Stimulated activated memory B cell treated with anti-CD40 and anti-IgM and Interleukin-4, amounts not matched to agents 10 μg/mL and 1 μg/mL and 100 μg/mL, for 72 hours (primary cell): ENCODE measurements around the gene EIF4G2.
"Not testable (repeated sequence)": the region's sequence is repeated elsewhere in the genome, so short reads cannot be mapped to it uniquely, and the experiment has no call there.

ENCODE experiments used
- ATAC-seq: fragments of 150-1000 bp; cut with Tn5 transposase; 2 replicates; pipeline ENCODE4 v1.10.0; 2021
- H3K27ac Mint-ChIP-seq: one replicate; pipeline ENCODE4 v1.8.0; 2022; ENCODE audit warnings: mild to moderate bottlenecking, mixed read lengths
- H3K27me3 Mint-ChIP-seq: one replicate; pipeline ENCODE4 v1.8.0; 2022; ENCODE audit warnings: mixed read lengths
- H3K36me3 Mint-ChIP-seq: one replicate; pipeline ENCODE4 v1.8.0; 2022; ENCODE audit warnings: mixed read lengths
- H3K4me1 Mint-ChIP-seq: one replicate; pipeline ENCODE4 v1.8.0; 2022; ENCODE audit warnings: mixed read lengths
- H3K4me3 Mint-ChIP-seq: one replicate; pipeline ENCODE4 v1.8.0; 2022; ENCODE audit warnings: mild to moderate bottlenecking, moderate library complexity, mixed read lengths
- H3K9me3 Mint-ChIP-seq: one replicate; pipeline ENCODE4 v1.8.0; 2022; ENCODE audit warnings: mixed read lengths

Gene EIF4G2

DNA sequence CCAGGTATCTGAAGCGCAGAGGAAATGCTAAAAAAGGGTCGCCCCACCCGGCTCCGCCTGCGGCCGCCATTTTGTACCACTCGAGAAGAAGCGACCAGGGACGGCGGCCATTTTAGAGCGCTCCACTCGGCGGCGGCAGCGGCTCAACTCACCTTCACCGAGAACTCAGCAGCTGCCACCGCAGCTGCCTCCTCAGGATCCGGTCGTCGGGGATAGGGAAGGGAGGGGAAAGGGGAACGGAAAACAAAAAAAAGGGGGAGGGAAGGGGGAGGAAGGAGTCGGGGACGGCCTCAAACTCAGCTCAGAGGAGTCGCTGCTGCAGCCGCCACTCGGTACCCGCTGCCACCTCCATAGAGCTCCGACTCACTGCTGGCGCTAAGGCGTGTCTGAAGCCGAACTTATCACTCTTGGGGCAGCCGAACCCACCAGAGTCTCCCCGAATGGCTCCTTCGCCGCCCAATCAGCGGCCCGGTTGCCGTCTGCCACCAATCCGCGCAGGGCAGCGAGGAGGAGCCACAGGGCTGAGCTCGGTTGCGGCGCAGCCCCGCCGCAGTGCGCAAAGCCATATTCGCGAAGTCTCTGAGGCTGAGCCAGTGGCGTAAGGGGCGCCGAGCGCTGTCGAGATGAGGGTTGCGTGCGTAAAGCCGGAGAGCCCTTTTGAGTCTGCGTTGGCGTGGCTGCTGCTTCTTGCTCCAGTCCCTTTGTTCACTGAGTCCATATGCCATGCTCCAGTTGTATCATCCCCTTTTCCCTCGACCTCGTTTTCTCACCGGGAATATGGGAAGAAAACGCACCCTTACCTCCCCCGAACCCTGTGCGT lies at the start of gene EIF4G2:
Gene EIF4G2, minus strand, starts transcription at position 374 of the 820 bp plus-strand sequence.
- peak; percentile 99 for ATAC-seq
- peaks cover 35% of the 10 kb centered on the region for H3K4me1 Mint-ChIP-seq
- H3K27me3 Mint-ChIP-seq = no peaks in the 10 kb centered on the region
- peak within 1 kb of the TSS; percentile 96 for H3K4me3 Mint-ChIP-seq
- H3K36me3 Mint-ChIP-seq = peaks cover 48% of the 10 kb centered on the region
- no peaks in the 10 kb centered on the region for H3K9me3 Mint-ChIP-seq
- H3K27ac Mint-ChIP-seq = peak within 1 kb of the TSS; percentile 100

DNA sequence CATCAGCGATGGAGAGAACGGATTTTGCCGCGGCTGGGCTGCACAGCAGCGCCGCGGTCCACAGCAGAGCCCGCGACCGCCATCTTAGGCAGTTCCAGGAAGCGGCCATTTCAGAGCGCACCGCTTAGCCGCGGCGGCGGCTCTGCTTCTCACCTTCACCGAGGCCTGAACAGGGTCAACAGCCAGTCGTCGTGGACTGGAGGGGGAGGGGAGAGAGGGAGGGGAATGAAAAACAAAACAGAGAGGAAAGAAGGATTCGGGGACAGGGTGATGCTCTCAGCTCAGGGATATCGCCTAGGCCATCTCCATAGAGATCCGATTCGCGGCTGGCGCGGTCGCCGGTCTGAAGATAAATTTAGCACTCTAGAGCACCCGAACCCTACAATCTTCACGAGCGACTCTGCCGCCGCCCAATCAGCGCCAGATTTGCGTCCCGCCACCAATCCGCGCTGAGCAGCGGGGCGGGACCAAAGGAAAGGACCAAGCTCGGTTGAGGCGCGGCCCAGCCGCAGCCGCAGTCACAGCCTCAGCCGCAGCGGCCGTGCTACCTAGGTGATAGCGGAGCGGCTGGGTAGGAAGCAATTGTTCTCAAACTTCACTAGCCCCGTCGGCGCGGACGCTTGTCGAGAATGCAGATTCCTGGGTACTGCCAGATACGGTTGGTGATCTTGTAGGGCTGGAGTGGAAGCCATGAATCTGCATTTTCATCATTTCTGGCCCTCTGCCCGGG lies 49.1 kb upstream of the EIF4G2 start, which contains the start of gene ZBED5:
Gene ZBED5, minus strand, starts transcription at position 345 of the 730 bp plus-strand sequence. CDS start 3,108 bp downstream, outside the sequence.
- peak within 1 kb of the TSS; percentile 99 for H3K4me3 Mint-ChIP-seq
- H3K4me1 Mint-ChIP-seq = peaks cover 34% of the 10 kb centered on the region
- no peaks in the 10 kb centered on the region for H3K27me3 Mint-ChIP-seq
- H3K27ac Mint-ChIP-seq = peak within 1 kb of the TSS; percentile 100
- ATAC-seq = peak; percentile 97
- H3K36me3 Mint-ChIP-seq = peaks cover 24% of the 10 kb centered on the region
- H3K9me3 Mint-ChIP-seq = no peaks in the 10 kb centered on the region

DNA sequence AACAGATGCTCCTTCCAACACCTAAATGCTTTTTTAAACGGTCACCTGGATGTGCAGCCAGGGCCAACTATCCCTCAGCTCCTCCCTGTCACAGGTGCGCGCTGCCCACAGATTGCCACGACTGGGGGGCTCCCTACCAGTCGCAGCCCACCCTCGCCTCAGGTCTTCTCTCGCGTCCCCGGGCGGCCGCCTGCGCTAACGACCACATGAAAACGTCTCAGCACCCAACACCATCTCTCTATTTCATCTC lies 48.7 kb upstream of the EIF4G2 start:
- peaks cover 29% of the 10 kb centered on the region for H3K36me3 Mint-ChIP-seq
- peaks cover 32% of the 10 kb centered on the region for H3K4me1 Mint-ChIP-seq
- no peaks in the 10 kb centered on the region for H3K9me3 Mint-ChIP-seq
- H3K27ac Mint-ChIP-seq = peak overlapping the region; percentile 100
- H3K27me3 Mint-ChIP-seq = no peaks in the 10 kb centered on the region
- peak; percentile 31 for ATAC-seq
- peak overlapping the region; percentile 99 for H3K4me3 Mint-ChIP-seq

DNA sequence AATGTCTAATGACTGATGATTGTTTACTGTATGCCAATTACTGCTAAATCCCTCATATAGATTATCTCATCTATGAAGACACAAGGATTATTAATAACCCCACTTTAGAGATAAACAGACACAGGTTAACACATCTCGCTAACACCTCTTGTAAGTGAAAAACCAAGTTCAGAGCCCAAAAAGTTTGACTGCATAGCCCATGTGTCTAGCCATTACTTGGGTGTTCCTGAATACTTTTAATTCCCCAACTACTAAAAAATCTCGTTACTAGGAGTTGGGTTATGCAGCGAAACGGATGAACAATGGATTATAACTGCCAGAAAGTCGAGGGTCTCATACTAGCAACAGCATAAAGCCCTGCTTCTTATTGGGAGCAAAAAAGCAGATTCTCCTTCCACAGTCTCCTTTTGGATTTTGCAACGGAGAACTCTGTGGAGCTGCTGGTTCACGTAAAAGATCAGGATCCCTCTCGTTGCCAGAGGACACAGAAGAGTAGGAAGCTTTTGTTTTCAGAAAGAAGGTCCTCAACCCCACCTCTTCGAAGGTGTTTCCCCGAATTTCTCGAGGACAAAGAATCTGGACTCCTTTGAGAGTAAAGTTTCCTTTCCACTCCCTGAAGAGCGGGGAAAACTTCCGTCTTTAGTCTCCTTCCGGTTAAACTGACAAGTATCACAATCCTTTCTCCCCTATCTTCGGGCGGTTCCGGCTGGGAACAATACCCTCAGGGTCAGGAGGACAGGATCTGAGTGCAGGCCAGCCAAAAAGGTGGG lies 48.1 kb upstream of the EIF4G2 start:
- peak overlapping the region; percentile 100 for H3K27ac Mint-ChIP-seq
- ATAC-seq = no peak
- H3K36me3 Mint-ChIP-seq = peaks cover 34% of the 10 kb centered on the region
- no peaks in the 10 kb centered on the region for H3K27me3 Mint-ChIP-seq
- peak overlapping the region; percentile 99 for H3K4me3 Mint-ChIP-seq
- H3K4me1 Mint-ChIP-seq = peaks cover 37% of the 10 kb centered on the region
- H3K9me3 Mint-ChIP-seq = no peaks in the 10 kb centered on the region

DNA sequence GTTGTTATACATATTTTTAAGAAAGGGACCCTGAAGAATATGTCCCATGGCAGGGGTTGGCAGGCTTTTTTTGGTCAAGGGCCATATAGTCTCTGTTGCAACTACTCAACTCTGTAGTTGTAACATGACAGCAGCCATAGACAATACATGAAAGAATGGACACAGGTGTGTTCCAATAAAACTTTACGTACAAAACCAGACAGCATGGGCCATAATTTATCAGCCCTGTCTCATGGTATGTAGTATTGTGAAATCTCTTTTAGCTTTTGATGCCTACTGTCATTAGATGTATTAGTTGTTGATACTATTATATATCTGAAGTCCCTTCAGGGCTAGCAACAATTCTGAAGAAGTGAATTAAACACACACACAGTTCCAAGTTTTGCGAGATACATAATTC lies 46.6 kb upstream of the EIF4G2 start:
- Mint-ChIP-seq H3K9me3 (no peaks in the 10 kb centered on the region), H3K4me3 (no peak overlapping the region), H3K4me1 (peaks cover 36% of the 10 kb centered on the region), H3K27ac (no peak overlapping the region), H3K36me3 (peaks cover 37% of the 10 kb centered on the region), H3K27me3 (no peaks in the 10 kb centered on the region)
- ATAC-seq = no peak

DNA sequence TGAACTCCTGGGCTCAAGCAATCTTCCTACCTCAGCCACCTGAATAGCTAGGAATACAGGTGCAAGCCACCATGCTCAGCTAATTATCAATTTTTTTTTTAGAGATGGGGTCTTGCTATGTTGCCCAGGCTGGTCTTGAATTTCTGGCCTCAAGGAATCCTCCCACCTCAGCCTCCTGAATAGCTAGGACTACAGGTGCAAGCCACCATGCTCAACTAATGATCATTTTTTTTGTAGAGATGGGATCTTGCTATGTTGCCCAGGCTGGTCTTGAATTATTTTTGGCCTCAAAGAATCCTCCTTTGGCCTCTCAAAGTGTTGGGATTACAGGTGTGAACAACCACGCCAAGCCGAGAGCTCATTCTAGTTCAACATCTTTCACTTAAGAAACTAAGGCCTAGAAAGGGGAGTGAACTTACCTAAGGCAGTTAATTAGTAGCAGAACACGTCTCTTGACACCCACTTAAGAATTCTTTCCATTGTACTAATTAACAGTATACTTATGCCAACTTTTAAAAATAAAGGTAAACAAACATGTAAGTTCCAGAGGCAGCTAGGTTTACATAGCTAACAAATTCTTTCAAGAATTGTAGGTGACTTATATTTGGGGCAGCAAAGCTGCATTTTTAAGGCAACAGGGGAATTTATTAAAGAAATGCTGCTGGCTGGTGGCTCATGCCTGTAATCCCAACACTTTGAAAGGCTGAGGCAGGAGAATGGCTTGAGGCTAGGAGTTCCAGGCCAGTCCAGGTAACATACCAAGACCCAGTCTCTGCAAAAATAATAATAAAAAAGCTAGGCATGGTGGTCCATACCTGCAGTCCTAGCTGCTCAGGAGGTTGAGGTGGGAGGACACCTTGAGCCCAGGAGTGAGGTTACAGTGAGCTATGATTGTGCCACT lies 39.5 kb upstream of the EIF4G2 start:
- ATAC-seq = no peak
- Mint-ChIP-seq H3K9me3 (no peaks in the 10 kb centered on the region), H3K36me3 (peaks cover 22% of the 10 kb centered on the region), H3K4me1 (peaks cover 15% of the 10 kb centered on the region), H3K27ac (no peak overlapping the region), H3K27me3 (no peaks in the 10 kb centered on the region), H3K4me3 (no peak overlapping the region)

DNA sequence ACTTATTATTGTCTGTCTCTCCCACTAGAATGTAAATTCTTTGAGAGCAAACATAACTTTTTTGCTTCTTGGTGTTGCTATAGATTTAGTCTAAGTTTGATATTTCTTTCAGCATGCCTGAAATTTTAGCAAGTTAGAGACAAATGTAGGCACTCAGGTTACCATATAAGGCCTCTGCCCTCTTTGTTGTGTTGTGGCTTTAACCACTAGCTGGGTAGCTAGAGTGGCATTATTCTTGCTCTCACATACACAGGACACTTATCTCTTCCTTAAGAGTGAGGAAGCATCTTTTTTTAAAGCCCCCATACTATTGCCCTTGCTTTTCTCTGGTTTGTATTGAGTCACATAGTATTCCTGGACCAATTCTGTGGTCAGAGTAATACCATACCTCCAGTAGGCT lies 37.9 kb upstream of the EIF4G2 start:
- H3K9me3 Mint-ChIP-seq = no peaks in the 10 kb centered on the region
- no peak overlapping the region for H3K4me3 Mint-ChIP-seq
- H3K27ac Mint-ChIP-seq = no peak overlapping the region
- no peak for ATAC-seq
- peaks cover 7% of the 10 kb centered on the region for H3K36me3 Mint-ChIP-seq
- H3K27me3 Mint-ChIP-seq = no peaks in the 10 kb centered on the region
- peaks cover 6% of the 10 kb centered on the region for H3K4me1 Mint-ChIP-seq

DNA sequence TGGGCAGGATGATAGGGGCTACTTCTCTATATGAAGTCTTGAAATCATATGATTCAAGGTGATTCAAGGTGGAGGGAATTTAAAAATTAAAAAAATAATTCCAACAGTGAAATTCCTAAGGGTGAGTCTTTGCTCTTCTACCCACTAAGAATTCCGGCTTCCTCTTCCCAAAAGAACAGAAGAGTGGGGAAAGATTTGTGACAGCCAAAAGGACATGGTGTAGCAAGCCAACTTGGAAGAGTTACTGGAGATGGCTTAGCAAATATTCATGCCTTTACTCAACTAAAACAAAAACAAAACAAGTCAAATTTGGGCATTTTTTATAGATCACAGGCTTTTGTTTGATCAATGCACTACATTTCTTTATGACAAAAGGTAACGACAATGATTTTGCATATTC lies 36.9 kb upstream of the EIF4G2 start:
- no peak for ATAC-seq
- Mint-ChIP-seq H3K27ac (no peak overlapping the region), H3K4me3 (no peak overlapping the region), H3K4me1 (peaks cover 16% of the 10 kb centered on the region), H3K36me3 (peaks cover 6% of the 10 kb centered on the region), H3K9me3 (no peaks in the 10 kb centered on the region), H3K27me3 (no peaks in the 10 kb centered on the region)

DNA sequence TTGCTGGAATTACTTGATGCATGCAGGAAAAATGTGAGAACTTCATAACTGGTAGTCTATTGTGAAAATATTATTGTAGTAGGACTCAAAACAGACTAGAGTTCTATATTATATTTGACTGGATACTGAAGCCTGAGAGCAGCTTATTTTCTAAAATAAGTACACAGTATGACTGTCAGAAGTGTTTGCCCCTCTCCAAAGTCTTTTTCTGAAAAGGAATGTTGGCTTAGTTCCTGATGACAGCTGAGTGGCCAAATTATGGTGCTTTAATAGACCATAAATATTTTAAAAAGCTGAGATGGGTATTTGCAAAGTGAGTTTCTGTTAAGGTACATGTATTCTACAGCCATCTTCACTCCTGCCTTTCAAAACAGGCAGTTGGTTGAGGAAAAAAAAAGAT lies 36.1 kb upstream of the EIF4G2 start:
- Mint-ChIP-seq H3K4me3 (no peak overlapping the region), H3K27me3 (no peaks in the 10 kb centered on the region), H3K4me1 (peaks cover 16% of the 10 kb centered on the region)

DNA sequence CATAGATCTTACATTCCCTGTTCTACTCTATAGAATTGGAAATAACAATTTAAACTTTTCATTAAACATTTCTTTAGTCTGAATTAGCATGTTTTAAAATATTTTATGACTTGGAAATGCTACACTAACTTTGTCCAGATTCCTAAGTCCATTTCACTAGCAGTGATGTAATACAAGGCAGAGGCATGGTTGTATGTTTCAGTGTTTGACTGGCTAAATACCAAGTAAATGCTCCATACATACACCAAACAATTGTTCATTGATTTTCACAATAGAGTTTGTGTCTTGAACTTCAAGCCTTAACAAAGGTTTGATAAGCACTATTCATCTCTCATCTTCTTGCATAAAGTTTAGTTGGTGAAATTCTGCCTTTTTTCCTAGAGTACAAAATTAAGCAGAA lies 35.6 kb upstream of the EIF4G2 start:
- Mint-ChIP-seq H3K4me3 (no peak overlapping the region), H3K27me3 (no peaks in the 10 kb centered on the region), H3K4me1 (peaks cover 16% of the 10 kb centered on the region), H3K27ac (no peak overlapping the region), H3K9me3 (no peaks in the 10 kb centered on the region), H3K36me3 (peaks cover 6% of the 10 kb centered on the region)
- ATAC-seq = no peak

More for the DNA sequence above, 36.1 kb upstream of the EIF4G2 start:
- Mint-ChIP-seq H3K9me3 (no peaks in the 10 kb centered on the region), H3K27ac (no peak overlapping the region), H3K36me3 (peaks cover 6% of the 10 kb centered on the region)
- ATAC-seq = no peak

DNA sequence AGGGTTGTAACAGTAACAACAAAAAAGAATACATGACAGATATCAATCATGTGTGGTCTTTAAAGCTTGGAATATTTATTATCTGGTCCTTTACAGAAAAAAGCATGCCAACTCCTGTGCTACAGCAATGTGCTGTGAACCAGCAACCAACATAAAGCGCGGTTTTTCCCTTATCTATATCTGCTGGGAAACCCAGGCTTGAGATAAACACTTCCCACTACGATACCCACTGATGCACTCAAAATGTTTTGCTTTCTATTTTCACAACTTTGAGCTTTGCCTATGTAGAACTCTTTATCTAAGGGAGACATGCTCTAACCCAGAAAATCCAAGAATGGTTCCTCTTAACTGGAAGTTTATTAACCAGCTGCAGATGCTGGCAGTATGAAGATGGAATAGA lies 30.2 kb upstream of the EIF4G2 start:
- Mint-ChIP-seq H3K4me3 (no peak overlapping the region), H3K4me1 (peaks cover 10% of the 10 kb centered on the region)

DNA sequence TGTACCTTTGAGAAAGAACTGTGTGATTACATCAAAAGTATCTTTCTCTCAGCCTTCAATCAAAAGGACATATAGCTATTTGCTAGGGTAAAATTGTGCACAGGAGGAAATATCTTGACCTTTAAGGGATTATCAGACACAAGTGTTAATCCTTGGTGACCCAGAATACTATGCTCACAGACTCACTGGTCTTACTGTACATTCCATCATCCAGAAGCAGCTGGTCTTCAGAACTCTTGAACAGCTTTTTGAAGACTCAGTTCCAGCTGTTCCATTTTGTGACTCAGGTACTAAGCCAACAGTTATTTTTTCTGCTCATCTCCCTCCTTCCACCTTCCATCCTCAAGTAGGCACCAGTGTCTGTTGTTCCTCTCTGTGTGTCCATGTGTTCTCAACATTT lies 29.4 kb upstream of the EIF4G2 start:
- Mint-ChIP-seq H3K4me1 (peaks cover 10% of the 10 kb centered on the region), H3K9me3 (no peaks in the 10 kb centered on the region), H3K27ac (no peak overlapping the region), H3K4me3 (no peak overlapping the region), H3K36me3 (no peaks in the 10 kb centered on the region), H3K27me3 (no peaks in the 10 kb centered on the region)
- ATAC-seq = no peak

More for the DNA sequence above, 30.2 kb upstream of the EIF4G2 start:
- no peaks in the 10 kb centered on the region for H3K36me3 Mint-ChIP-seq
- H3K27ac Mint-ChIP-seq = no peak overlapping the region
- H3K9me3 Mint-ChIP-seq = no peaks in the 10 kb centered on the region
- no peak for ATAC-seq
- H3K27me3 Mint-ChIP-seq = no peaks in the 10 kb centered on the region

DNA sequence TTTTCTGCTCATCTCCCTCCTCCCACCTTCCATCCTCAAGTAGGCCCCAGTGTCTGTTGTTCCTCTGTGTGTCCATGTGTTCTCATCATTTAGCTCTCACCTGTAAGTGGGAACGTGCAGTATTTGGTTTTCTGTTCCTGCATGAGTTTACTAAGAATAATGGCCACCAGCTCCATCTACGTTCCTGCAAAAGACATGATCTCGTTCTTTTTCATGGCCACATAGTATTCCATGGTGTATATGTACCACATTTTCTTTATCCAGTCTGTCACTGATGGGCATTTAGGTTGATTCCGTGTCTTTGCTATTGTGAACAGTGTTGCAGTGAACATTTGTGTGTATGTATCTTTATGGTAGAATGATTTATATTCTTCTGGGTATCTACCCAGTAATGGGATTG lies 28.2 kb upstream of the EIF4G2 start:
- not testable (repeated sequence) for H3K36me3 Mint-ChIP-seq, H3K27me3 Mint-ChIP-seq, ATAC-seq, H3K9me3 Mint-ChIP-seq, H3K27ac Mint-ChIP-seq, H3K4me3 Mint-ChIP-seq
- H3K4me1 Mint-ChIP-seq = peaks cover 10% of the 10 kb centered on the region

DNA sequence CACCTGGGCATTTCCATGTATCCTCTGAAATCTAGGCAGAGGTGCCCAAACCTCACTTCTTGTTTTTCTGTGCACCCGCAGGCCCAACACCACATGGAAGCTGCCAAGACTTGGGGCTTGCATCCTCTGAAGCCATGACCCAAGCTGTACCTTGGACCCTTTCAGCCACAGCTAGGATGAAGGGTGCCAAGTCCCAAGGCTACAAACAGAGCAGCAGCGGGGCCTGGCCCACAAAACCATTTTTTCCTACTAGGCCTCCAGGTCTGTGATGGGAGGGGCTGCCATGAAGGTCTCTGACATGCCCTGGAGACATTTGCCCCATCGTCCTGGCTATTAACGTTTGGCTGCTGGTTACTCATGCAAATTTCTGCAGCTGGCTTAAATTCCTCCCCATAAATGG lies 20.4 kb upstream of the EIF4G2 start:
- no peak overlapping the region for H3K4me3 Mint-ChIP-seq
- no peaks in the 10 kb centered on the region for H3K27me3 Mint-ChIP-seq
- ATAC-seq = no peak
- H3K9me3 Mint-ChIP-seq = no peaks in the 10 kb centered on the region
- H3K36me3 Mint-ChIP-seq = peaks cover 5% of the 10 kb centered on the region
- H3K4me1 Mint-ChIP-seq = peaks cover 18% of the 10 kb centered on the region
- H3K27ac Mint-ChIP-seq = no peak overlapping the region

DNA sequence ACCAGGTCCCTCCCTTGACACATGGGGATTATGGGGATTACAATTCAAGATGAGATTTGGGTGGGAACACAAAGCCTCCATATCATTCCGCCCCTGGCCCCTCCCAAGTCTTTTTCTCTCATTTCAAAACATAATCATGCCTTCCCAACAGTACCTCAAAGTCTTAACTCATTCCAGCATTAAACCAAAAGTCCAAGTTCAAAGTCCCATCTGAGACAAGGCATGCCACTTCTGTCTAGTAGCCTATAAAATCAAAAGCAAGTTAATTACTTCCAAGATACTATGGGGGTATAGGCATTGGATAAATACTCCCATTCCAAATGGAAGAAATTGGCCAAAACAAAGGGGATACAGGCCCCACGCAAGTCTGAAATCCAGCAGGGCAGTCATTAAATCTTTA lies 19.7 kb upstream of the EIF4G2 start:
- H3K4me3 Mint-ChIP-seq = no peak overlapping the region
- peaks cover 5% of the 10 kb centered on the region for H3K36me3 Mint-ChIP-seq
- no peaks in the 10 kb centered on the region for H3K9me3 Mint-ChIP-seq
- H3K4me1 Mint-ChIP-seq = peaks cover 23% of the 10 kb centered on the region
- H3K27me3 Mint-ChIP-seq = no peaks in the 10 kb centered on the region
- H3K27ac Mint-ChIP-seq = no peak overlapping the region
- no peak for ATAC-seq
